Measurements from ENCODE around the gene TEX26.

- TF ChIP-seq TSHZ1 (tag by site-specific recombination; IDR thresholded peaks at IDR 0.05; ENCODE audit: borderline replicate concordance) (no peak), ZBTB8A (tag by site-specific recombination; IDR thresholded peaks at IDR 0.05) (no peak)
These were observed 15.5 kb upstream of the TEX26 start for GRCh38 chr13:30916991-30917390.
